ENCODE results near the gene GFY. TPM values are rescaled to one million over a fixed set of nuclear protein-coding genes. Genes with fewer than 3 reads are reported as not detected.

GFY gene
- total RNA-seq, 1 donor = not detected

DNA sequence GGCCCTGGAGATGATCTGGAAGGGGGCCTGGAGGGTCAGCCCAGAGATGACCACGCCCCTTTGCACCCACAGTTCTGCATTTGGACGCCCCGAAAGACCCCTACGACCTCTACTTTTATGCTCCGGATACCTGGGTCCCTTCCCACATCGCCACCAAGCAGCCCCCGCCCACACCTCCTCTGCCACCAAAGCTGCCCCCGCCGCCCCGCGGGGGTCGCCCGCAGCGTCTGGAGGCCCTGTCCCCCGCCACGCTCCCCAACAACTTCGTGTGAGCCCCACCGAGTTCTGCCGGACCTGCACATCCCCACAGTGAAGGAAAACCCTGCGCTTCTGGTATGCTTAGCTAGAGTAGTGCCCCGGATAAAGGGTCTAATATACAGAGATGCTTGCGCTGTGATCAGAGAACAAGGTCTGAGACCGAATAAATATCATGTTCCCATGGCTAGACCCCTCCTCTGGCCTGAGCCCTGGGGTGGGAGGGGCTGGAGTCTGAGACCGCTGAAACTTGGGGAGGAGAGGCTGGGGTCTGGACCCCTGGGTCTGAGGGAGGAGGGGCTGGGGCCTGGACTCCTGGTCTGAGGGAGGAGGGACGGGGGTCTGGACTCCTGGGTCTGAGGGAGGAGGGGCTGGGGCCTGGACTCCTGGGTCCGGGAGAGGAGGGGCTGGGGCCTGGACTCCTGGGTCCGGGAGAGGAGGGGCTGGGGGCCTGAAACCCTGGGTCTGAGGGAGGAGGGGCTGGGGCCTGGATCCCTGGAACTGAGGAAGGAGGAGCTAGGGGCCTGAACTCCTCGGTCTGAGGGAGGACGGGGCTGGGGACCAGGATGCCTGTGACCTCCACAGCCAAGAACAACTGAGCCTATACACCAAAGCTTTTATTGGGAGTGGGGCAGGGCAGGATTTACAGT is 3.6 kb downstream of the GFY start:
- Histone ChIP-seq H2AFZ (ENCODE audit: low read length) (no peak overlapping the region), H3K4me1 (ENCODE audit: insufficient read depth, low read length) (no peaks in the 10 kb centered on the region), H3K27me3 (ENCODE audit: insufficient read depth, low read length) (peaks cover 92% of the 10 kb centered on the region), H3K36me3 (ENCODE audit: insufficient read depth, low read length) (no peaks in the 10 kb centered on the region), H3K4me3 (ENCODE audit: insufficient read depth, low read length) (no peak overlapping the region), H3K27ac (ENCODE audit: low read depth, low read length) (no peak overlapping the region), H4K20me1 (ENCODE audit: insufficient read depth, low read length) (no peaks in the 10 kb centered on the region), H3K4me2 (ENCODE audit: insufficient read depth, low read length) (no peak overlapping the region), H3K9me3 (ENCODE audit: low read depth, low read length) (no peaks in the 10 kb centered on the region), H3K79me2 (ENCODE audit: insufficient read depth, low read length) (no peaks in the 10 kb centered on the region)
- DNase-seq (ENCODE audit: insufficient read length, low spot score, missing footprints) = no peak
- TF ChIP-seq CTCF (IDR thresholded peaks at IDR 0.05; ENCODE audit: extremely low read depth, low read depth, low read length) = no peak

DNA sequence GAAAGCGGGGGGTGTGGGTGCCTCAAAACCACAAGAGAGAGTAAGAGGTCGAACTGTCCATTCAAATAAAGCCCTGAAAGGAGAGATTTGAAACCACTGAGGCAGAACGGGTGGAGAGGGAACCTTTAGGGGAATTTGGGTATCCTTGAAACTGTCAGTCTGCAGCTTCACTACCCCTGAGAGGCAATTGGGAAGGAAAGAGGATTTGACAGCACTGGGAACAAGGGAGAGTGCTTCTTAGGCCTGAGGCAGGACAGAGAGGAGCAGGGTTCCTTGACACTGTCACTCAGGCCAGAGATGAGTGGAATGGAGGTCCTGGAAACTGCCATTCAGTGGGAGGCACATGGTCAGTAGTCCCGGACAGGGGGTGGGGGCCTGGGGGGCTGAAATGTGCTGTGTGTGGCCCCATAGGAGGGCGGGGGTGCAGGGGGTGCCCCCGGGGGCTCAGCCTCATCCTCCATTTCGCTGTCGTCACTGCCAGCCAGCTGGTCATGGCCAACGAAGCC is 5.0 kb downstream of the GFY start:
- Histone ChIP-seq H3K4me2 (ENCODE audit: insufficient read depth, low read length) (no peak overlapping the region), H3K4me1 (ENCODE audit: insufficient read depth, low read length) (no peaks in the 10 kb centered on the region), H3K9me3 (ENCODE audit: low read depth, low read length) (no peaks in the 10 kb centered on the region), H3K27me3 (ENCODE audit: insufficient read depth, low read length) (peaks cover 79% of the 10 kb centered on the region), H3K36me3 (ENCODE audit: insufficient read depth, low read length) (no peaks in the 10 kb centered on the region), H3K79me2 (ENCODE audit: insufficient read depth, low read length) (no peaks in the 10 kb centered on the region), H3K4me3 (ENCODE audit: insufficient read depth, low read length) (no peak overlapping the region), H2AFZ (ENCODE audit: low read length) (no peak overlapping the region), H4K20me1 (ENCODE audit: insufficient read depth, low read length) (no peaks in the 10 kb centered on the region), H3K27ac (ENCODE audit: low read depth, low read length) (no peak overlapping the region)
- DNase-seq (ENCODE audit: insufficient read length, low spot score, missing footprints) = no peak
- TF ChIP-seq CTCF (IDR thresholded peaks at IDR 0.05; ENCODE audit: extremely low read depth, low read depth, low read length) = no peak

DNA sequence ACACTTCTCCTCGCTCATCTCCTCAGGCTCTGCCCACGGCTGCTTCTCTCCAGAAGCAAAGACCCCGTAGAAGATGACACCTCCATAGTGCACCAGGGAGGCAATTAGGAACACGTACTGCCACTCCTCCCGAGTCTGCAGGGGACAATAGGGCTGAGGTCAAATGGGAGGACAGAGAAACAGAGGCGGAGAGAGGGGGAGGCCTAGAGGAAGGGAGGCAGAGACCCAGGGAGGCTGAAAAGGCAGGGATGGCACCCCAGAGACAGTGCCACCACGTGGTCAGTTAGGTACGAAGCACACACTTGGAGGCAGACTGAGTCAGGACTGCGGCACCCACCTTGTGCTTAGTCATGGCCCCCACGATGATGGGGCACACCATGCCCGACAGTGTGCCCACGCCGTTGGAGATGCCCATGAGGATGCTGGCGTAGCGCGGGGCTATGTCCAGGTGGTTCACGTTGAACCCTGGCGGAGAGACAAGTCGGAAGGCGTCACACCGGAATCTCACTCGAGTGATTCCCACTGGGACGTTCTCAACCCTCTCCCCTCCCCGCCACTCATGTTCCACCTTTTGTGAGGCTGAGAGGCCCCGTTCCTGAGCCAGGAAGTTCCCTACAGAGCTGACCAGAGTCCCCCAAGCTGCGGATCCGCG is 5.6 kb downstream of the GFY start:
- Histone ChIP-seq H2AFZ (ENCODE audit: low read length) (no peak overlapping the region), H3K9me3 (ENCODE audit: low read depth, low read length) (no peaks in the 10 kb centered on the region), H3K27ac (ENCODE audit: low read depth, low read length) (no peak overlapping the region), H3K36me3 (ENCODE audit: insufficient read depth, low read length) (no peaks in the 10 kb centered on the region), H3K4me1 (ENCODE audit: insufficient read depth, low read length) (no peaks in the 10 kb centered on the region), H3K4me3 (ENCODE audit: insufficient read depth, low read length) (no peak overlapping the region), H4K20me1 (ENCODE audit: insufficient read depth, low read length) (no peaks in the 10 kb centered on the region), H3K4me2 (ENCODE audit: insufficient read depth, low read length) (no peak overlapping the region), H3K27me3 (ENCODE audit: insufficient read depth, low read length) (peaks cover 74% of the 10 kb centered on the region), H3K79me2 (ENCODE audit: insufficient read depth, low read length) (no peaks in the 10 kb centered on the region)
- peak; percentile 27 for TF ChIP-seq CTCF (IDR thresholded peaks at IDR 0.05; ENCODE audit: extremely low read depth, low read depth, low read length)
- DNase-seq (ENCODE audit: insufficient read length, low spot score, missing footprints) = peak; percentile 86

- Histone ChIP-seq H2AFZ (ENCODE audit: low read length) (no peak overlapping the region), H3K79me2 (ENCODE audit: insufficient read depth, low read length) (no peaks in the 10 kb centered on the region), H4K20me1 (ENCODE audit: insufficient read depth, low read length) (no peaks in the 10 kb centered on the region), H3K4me3 (ENCODE audit: insufficient read depth, low read length) (no peak overlapping the region), H3K27ac (ENCODE audit: low read depth, low read length) (no peak overlapping the region), H3K4me1 (ENCODE audit: insufficient read depth, low read length) (no peaks in the 10 kb centered on the region), H3K9me3 (ENCODE audit: low read depth, low read length) (no peaks in the 10 kb centered on the region), H3K36me3 (ENCODE audit: insufficient read depth, low read length) (no peaks in the 10 kb centered on the region), H3K4me2 (ENCODE audit: insufficient read depth, low read length) (no peak overlapping the region), H3K27me3 (ENCODE audit: insufficient read depth, low read length) (peaks cover 74% of the 10 kb centered on the region)
- DNase-seq (ENCODE audit: insufficient read length, low spot score, missing footprints) = peak; percentile 78
- TF ChIP-seq CTCF (IDR thresholded peaks at IDR 0.05; ENCODE audit: extremely low read depth, low read depth, low read length) = no peak
Measured at GRCh38 chr19:49431330-49431749, 6.2 kb downstream of the GFY start.

All from osteoblast (primary cell).